Hepatocyte (in vitro differentiated cells): Measurements from ENCODE around the gene SIK3. TPM values are rescaled to one million over a fixed set of nuclear protein-coding genes. Genes with fewer than 3 reads are reported as not detected.
A peak's percentile ranks its signal among the peaks of the same experiment; 100 is the strongest.

Source experiments
- DNase-seq: peaks from one replicate; pipeline ENCODE4 v3.0.0-alpha.2; 2016; ENCODE audit warnings: low spot score
- H2AFZ ChIP-seq: fragments of 200-600 bp; sonication (generic); 2 replicates; pipeline ENCODE4 v1.6.0; 2016; ENCODE audit warnings: antibody characterized with exemption, mild to moderate bottlenecking
- H3K27ac ChIP-seq: fragments of 200-600 bp; sonication (generic); 2 replicates; pipeline ENCODE4 v1.5.1; 2016; ENCODE audit warnings: mild to moderate bottlenecking
- H3K27me3 ChIP-seq: fragments of 200-600 bp; sonication (generic); 2 replicates; pipeline ENCODE4 v1.6.1; 2016
- H3K36me3 ChIP-seq: fragments of 200-600 bp; sonication (generic); replicated peaks from 2 replicates; pipeline ENCODE4 v1.5.1; 2016; ENCODE audit warnings: low read depth; ENCODE audit not compliant: insufficient read depth
- H3K4me1 ChIP-seq: fragments of 200-600 bp; sonication (generic); 2 replicates; pipeline ENCODE4 v1.5.1; 2016; ENCODE audit warnings: mild to moderate bottlenecking, moderate library complexity; ENCODE audit not compliant: insufficient read depth
- H3K4me2 ChIP-seq: fragments of 200-600 bp; sonication (generic); 2 replicates; pipeline ENCODE4 v1.6.0; 2016
- H3K4me3 ChIP-seq: fragments of 200-600 bp; sonication (generic); 2 replicates; pipeline ENCODE4 v1.5.1; 2016; ENCODE audit warnings: mild to moderate bottlenecking
- H3K79me2 ChIP-seq: fragments of 200-600 bp; sonication (generic); 2 replicates; pipeline ENCODE4 v1.6.0; 2017; ENCODE audit warnings: mild to moderate bottlenecking
- H3K9me2 ChIP-seq: fragments of 200-600 bp; sonication (generic); replicated peaks from 2 replicates; pipeline ENCODE4 v1.6.0; 2017; ENCODE audit warnings: mild to moderate bottlenecking; ENCODE audit not compliant: insufficient read depth
- H3K9me3 ChIP-seq: fragments of 200-600 bp; sonication (generic); 2 replicates; pipeline ENCODE4 v1.5.1; 2016; ENCODE audit warnings: low read depth, mild to moderate bottlenecking
- H4K20me1 ChIP-seq: fragments of 200-600 bp; sonication (generic); 2 replicates; pipeline ENCODE4 v1.6.0; 2016; ENCODE audit warnings: mild to moderate bottlenecking; ENCODE audit not compliant: insufficient read depth, poor library complexity, severe bottlenecking
- CTCF ChIP-seq: fragments of 200-600 bp; sonication (generic); IDR thresholded peaks from 2 replicates; pipeline ENCODE4 v1.5.1; 2016; ENCODE audit warnings: antibody characterized with exemption, mild to moderate bottlenecking; ENCODE audit not compliant: poor library complexity
- EZH2 ChIP-seq: fragments of 200-600 bp; sonication (generic); IDR thresholded peaks from 2 replicates; pipeline ENCODE4 v1.6.1; 2016; ENCODE audit warnings: antibody characterized with exemption, mild to moderate bottlenecking, borderline replicate concordance
- EZH2phosphoT487 ChIP-seq: fragments of 200-600 bp; sonication (generic); IDR thresholded peaks from one replicate; pipeline ENCODE4 v1.6.1; 2018; ENCODE audit warnings: antibody characterized with exemption, mild to moderate bottlenecking, low read depth, moderate library complexity; ENCODE audit not compliant: unreplicated experiment, severe bottlenecking
- WGBS: methylation state at CpG from one replicate; pipeline ENCODE4 v1.1.6; 2016; ENCODE audit warnings: low lambda C conversion rate; ENCODE audit errors: missing lambda C conversion rate; 5-methylcytosine and 5-hydroxymethylcytosine counted together
- polyA plus RNA-seq: library from polyadenylated mRNA; unstranded; fragments of >200 nt; fragmentation: Nextera tagmentation; extraction: Ambion mirVana; gene quantifications from 2 replicates; pipeline ENCODE4 v1.2.1, GENCODE V29; 2016
- total RNA-seq: library from RNA; depleted of rRNA; stranded (reverse); fragments of >200 nt; gene quantifications from 2 replicates; pipeline ENCODE4 v1.2.3, GENCODE V29; 2014

SIK3 gene
- total and polyA plus RNA-seq, 2 experiments from 2014 or later: 15.8 to 17.7 TPM

GRCh38 chr11:117023178-117023577, 75.0 kb downstream of the SIK3 start:
- no peak for DNase-seq
- H3K4me2 ChIP-seq: no peak overlapping the region
- WGBS: 66% methylated on average over 3 of the region's 3 CpGs
- no peak overlapping the region for H2AFZ ChIP-seq
- TF ChIP-seq EZH2phosphoT487 (no peak), EZH2 (no peak), CTCF (no peak)
- H3K4me3 ChIP-seq: no peak overlapping the region
- no peaks in the 10 kb centered on the region for H3K27me3 ChIP-seq
- H3K9me3 ChIP-seq: no peaks in the 10 kb centered on the region
- H3K9me2 ChIP-seq: no peaks in the 10 kb centered on the region
- peak overlapping the region; percentile 26 for H3K27ac ChIP-seq
- peaks cover 37% of the 10 kb centered on the region for H3K4me1 ChIP-seq
- H3K36me3 ChIP-seq: no peaks in the 10 kb centered on the region
- peaks cover 22% of the 10 kb centered on the region for H4K20me1 ChIP-seq
- H3K79me2 ChIP-seq: peaks cover 75% of the 10 kb centered on the region

- Histone ChIP-seq H3K27me3 (no peaks in the 10 kb centered on the region), H3K9me3 (no peaks in the 10 kb centered on the region), H3K4me2 (no peak overlapping the region), H3K79me2 (peaks cover 77% of the 10 kb centered on the region), H2AFZ (no peak overlapping the region), H3K4me1 (peaks cover 37% of the 10 kb centered on the region), H3K4me3 (no peak overlapping the region), H3K36me3 (no peaks in the 10 kb centered on the region), H4K20me1 (peaks cover 25% of the 10 kb centered on the region), H3K9me2 (no peaks in the 10 kb centered on the region), H3K27ac (peak overlapping the region; percentile 26)
- WGBS: 74% methylated on average over 3 of the region's 3 CpGs
- TF ChIP-seq EZH2phosphoT487 (no peak), CTCF (no peak), EZH2 (no peak)
- DNase-seq: no peak
These were observed 75.7 kb downstream of the SIK3 start for GRCh38 chr11:117022526-117022925.

GRCh38 chr11:117020869-117021564, 77.2 kb downstream of the SIK3 start:
- Histone ChIP-seq H3K79me2 (peaks cover 81% of the 10 kb centered on the region), H4K20me1 (peaks cover 27% of the 10 kb centered on the region), H3K27me3 (no peaks in the 10 kb centered on the region), H3K9me3 (no peaks in the 10 kb centered on the region), H3K4me1 (peaks cover 37% of the 10 kb centered on the region), H3K36me3 (no peaks in the 10 kb centered on the region), H3K9me2 (no peaks in the 10 kb centered on the region), H3K4me2 (peak overlapping the region; percentile 70), H3K4me3 (no peak overlapping the region), H3K27ac (peak overlapping the region; percentile 84), H2AFZ (no peak overlapping the region)
- DNase-seq: peak; percentile 31
- WGBS: 48% methylated on average over 6 of the region's 6 CpGs
- TF ChIP-seq EZH2 (no peak), EZH2phosphoT487 (no peak), CTCF (no peak)

- 94% methylated on average over 1 of the region's 1 CpG for WGBS
- H3K4me1 ChIP-seq: peaks cover 30% of the 10 kb centered on the region
- peak overlapping the region; percentile 84 for H3K27ac ChIP-seq
- peak overlapping the region; percentile 70 for H3K4me2 ChIP-seq
- no peaks in the 10 kb centered on the region for H3K36me3 ChIP-seq
- no peak overlapping the region for H3K4me3 ChIP-seq
- no peaks in the 10 kb centered on the region for H3K9me3 ChIP-seq
- TF ChIP-seq EZH2 (no peak), CTCF (no peak), EZH2phosphoT487 (no peak)
- DNase-seq: no peak
- H2AFZ ChIP-seq: no peak overlapping the region
- H3K27me3 ChIP-seq: no peaks in the 10 kb centered on the region
- H3K9me2 ChIP-seq: no peaks in the 10 kb centered on the region
- peaks cover 80% of the 10 kb centered on the region for H3K79me2 ChIP-seq
- peaks cover 26% of the 10 kb centered on the region for H4K20me1 ChIP-seq
These were observed 77.9 kb downstream of the SIK3 start for GRCh38 chr11:117020287-117020686.
